8988T (cell line): ENCODE data around the gene MAGI1.

Source experiments
- DNase-seq: peaks from one replicate; pipeline ENCODE4 v3.0.0; 2011

The MAGI1 gene

DNA sequence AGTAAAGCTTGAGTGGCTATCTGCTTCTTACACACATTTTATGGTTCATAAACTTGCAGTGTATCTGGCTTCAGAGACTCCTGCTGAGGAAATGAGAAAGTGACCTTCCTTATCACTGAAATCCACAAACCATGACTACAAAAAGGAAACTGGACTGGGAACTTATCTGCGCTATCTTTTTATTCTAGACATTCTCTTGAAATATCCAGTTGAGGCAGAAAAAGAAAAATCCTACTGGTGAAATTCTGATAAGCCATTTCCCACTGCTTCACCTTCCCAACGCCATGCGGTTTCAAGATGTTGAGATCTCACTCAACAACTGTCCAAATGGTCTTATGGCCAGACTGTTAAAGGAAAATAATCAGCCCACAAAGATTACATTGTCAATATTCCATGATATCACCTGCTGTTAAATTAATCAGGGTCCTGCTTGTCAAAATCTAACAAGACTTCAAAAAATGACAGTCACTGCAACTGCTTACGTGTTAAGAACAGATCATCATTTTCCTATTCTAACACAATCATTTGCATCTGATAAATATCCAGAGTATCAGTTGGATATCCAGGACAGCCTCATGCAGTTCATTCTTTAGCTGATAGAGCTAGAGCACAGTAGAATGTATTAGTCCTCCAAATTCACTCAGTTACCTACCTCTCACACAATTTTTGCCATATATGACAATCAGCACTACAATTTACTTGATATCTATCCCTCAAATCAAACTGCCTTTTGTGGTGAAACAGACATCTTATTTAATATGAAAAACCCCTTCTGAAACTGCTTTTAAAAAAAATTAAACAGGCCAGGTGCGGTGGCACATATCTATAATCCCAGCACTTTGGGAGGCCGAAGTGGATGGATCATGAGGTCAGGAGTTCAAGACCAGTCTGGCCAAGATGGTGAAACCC, 538.1 kb downstream of the MAGI1 start:
- no peak for DNase-seq

DNA sequence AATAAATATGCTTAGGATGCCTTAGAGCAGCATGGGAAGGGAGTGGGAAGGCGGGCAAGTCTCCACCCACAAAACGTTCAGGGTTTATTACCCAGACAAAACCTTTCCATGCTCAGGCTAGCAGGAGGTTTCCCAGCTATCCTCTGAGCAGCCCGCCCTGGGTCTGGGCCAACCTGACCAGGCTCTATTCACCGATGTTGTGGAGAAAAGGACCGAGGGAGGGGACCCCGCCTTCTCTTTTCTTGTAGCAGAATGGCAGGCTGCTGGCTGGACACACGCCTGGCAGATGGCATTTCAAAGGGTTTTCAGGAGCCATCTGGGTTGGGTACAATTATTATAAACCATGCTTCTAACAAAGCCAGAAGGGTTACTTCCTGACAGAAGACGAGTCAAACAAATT, 540.9 kb downstream of the MAGI1 start:
- DNase-seq: no peak

DNA sequence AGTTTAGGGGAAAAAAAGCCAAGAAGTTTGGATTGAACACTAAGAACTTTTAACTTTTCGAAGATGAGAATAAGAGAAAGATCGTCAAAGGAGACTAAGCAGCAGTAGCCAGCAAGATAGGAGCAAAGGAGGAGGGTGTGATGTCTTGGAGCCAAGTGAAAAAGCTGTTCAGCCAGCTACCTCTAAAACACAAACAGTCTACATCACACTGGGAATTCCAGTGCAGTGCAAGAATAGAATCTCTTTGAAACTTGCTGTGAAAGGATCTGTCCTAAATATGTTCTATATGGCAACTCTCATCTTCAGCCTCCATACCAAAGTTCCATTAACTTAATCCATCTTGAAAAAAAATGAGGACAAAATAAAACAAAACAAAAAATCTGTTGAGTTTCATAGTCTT, 541.5 kb downstream of the MAGI1 start:
- no peak for DNase-seq

DNA sequence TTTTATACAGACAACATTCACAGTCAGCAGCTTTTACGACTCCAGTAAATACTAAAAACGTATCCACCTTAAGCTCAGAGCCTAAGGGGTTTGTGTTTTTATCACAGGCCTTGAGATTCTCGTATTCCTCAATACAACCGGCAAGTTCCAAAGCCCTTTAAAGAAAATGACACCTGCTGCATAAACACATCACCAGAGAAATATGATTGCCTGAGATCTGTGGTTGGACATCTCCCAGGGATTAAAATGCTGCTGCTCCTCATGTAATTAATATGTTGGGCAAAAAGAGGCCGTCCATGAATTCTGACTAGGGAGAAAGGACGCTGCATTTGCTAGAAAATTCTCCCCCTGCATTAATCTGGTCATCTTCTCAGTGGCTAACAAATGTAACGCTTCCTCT, 544.8 kb downstream of the MAGI1 start:
- DNase-seq: no peak

DNA sequence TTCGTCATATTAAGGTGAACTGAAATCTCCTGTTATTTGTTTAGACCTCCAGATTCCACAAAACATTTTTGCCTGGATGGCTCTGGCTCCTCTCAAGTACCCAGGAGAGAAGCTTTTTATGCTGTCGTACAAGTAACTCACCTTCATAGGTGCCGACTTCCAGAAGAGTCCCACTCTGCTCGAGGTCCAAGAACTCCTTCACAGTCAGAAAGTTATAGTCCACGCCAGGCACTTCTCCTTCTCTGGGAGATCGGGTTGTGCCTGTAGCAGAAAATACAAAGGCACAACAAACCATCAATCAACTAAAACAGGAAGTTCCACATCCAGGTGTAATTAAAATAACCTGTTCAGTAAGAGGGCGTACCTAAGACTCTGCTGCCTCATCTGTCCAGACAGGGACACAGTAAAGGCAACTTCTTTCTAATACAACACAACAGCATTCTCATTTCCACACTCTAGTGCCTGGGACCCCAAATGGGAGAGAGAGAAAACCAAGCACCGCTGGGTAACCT, 545.3 kb downstream of the MAGI1 start:
- DNase-seq: no peak

DNA sequence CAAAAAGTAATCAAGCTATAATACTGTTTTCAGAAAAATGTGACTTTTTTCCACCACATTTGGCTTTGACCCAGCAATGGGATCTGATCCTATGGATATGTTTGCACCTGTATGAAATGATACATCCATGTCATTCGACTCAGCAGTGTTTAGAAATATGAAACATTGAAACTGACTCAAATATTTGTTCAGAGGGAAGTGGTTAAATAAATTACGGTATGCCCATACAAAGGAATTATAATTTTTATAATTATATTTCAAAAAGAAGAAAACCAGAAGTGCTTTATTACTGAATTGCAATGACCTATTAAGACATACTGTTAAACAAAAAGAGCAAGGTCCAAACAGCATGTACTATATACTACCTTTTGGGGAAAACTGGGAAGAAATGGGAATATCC, 546.5 kb downstream of the MAGI1 start:
- no peak for DNase-seq

DNA sequence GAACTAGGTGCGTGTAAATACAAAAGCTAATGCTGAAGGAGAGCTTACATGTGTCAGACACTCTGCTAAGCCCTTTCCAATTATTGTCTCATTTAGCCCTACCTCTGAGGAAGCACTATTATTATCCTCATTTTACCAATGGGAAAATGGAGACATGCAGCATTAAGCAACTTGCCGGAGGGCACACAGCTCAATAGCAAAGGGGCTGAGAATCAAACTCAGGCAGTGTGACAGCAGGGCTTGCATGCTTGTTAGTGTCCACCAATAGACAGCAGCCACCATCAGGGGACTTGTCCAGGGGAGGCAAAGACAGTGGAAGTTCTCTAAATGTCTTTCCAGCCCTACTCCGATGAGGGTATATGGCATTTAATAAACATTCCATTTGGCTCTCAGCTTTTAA, 548.6 kb downstream of the MAGI1 start:
- DNase-seq: no peak

DNA sequence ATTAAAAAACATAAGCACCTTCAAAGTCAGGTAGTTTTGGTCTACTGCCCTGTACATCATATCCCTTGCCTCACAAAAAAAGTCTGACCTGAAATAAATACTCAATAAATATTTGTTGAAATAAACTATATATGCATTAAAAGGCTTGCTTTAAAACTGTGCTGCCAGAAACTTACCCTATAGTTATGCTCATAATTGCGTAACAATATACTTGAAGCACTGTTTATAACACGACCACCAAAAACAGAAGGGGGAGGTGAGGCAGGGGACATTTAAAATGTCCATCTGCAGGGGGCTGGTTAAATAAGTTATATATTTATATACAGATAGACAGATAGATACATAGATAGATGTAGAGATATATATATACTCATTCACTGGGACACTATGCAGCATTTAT, 549.5 kb downstream of the MAGI1 start:
- DNase-seq: no peak

DNA sequence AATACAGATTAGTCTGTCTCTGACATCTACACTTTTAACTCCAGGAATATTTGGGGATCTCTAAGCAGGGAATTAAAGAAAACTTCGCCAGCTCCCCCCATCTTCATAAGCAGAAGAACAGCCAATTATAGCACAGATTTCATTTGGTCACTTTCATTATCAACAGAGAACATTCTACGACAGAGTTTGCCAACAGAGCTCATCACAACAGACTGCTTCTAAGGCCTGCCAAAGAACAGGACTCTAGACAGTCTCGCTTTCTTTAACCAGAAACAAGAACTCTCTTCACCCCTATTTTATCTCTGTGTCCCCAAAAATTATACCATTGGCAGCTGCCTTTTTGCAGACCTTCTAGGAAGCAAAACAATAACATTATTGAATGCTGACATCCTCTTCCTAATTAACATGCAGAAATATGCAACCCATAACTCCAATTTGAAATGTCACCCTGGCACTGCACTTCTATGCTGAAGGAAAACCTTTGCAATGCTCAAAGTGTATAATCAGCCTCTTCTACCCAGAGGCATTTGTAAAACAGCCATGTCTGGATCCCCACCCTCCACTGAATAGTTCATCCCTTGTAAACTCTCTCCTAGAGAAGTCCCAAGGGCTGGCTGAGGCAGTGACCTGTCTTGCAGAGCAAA, 552.8 kb downstream of the MAGI1 start:
- DNase-seq: no peak

DNA sequence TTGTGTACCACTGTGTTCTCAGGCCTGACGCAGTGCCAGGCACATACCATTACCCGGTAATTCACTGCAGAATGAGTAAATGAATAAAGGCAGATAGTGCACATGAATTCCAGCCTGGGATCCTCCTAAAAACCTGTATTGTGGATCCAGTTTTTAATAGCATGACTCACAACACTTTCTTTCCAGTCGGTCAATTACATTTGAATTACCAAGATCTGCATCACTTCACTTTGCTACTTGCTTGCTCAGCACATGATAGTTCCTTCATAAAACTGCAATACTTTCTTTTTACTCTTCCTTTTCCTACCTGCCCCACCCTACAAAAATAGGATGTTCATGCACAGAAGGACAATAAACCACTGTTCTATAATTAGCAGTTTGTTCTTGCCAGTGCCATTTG, 553.8 kb downstream of the MAGI1 start:
- DNase-seq: no peak

DNA sequence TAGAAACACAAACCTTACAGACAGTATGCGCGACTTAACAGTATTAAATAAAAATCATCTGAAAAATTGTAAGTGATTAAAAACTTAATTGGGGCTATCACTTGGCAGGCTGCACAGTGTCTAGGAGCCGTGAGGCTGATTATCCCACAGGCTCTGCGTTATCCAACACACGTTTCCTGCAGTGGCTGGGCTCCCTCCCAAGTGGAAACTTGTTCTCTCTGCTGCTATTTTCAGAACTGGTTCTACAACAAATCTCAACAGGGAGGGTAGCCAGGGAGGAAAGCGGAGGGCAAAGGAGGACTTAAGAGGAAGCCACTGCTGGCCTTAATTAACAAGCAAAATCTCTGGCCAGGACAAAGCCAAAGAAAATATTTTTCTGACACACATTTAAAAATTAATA, 555.2 kb downstream of the MAGI1 start:
- DNase-seq: no peak

DNA sequence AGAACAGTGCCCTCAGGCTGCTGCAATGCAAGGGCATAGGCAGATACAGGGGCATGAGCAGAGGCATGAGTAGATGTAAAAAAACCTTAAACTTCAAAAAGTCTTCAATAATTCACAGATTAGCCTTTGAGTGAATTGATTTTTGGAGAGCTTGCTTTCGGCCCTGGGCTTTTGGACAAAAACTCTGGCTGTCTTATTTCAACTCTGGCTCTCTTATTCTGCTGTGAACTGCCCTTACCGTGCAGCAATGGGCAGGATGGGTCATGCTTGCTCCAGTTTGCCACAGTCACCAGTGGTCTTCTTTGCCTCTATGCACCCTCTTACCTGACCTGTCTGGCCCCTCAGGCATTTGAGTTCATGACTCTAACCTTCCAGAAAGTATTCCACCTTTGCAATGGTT, 555.7 kb downstream of the MAGI1 start:
- DNase-seq: no peak

DNA sequence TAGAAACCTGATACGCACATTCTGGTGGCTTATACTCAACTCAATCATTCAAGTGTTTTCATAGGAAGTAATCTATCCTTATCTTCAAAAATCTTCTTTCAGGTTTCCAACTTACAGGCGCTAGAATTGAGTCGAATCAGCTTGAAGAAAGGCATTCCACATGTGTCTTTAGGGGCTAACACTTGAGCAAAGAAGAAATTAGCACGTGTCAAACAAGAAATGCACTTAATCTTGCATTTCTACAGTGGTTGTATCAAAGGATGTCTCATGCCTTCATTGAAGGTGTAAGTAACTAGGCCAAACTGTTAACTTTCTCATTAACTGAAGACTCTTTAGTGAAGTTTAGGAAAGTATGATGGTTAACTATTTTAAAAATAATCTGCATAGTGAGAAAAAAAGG, 557.6 kb downstream of the MAGI1 start:
- DNase-seq: no peak

DNA sequence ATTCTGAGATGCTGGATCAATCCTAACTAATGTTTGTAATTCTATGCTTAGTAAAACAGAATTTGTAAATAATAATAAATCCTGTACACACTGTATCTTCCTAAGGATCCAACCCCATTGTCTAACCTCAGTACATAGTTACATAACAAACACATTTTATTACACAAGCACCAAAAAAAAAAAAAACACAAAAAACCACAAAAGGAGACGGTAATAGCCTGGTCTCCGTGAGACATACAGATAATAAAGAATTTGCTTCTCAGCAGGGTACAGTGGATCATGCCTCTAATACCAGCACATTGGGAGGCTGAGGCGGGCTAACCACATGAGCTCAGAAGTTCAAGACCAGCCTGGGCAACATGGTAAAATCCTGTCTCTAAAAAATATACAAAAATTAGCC, 558.7 kb downstream of the MAGI1 start:
- DNase-seq: no peak

DNA sequence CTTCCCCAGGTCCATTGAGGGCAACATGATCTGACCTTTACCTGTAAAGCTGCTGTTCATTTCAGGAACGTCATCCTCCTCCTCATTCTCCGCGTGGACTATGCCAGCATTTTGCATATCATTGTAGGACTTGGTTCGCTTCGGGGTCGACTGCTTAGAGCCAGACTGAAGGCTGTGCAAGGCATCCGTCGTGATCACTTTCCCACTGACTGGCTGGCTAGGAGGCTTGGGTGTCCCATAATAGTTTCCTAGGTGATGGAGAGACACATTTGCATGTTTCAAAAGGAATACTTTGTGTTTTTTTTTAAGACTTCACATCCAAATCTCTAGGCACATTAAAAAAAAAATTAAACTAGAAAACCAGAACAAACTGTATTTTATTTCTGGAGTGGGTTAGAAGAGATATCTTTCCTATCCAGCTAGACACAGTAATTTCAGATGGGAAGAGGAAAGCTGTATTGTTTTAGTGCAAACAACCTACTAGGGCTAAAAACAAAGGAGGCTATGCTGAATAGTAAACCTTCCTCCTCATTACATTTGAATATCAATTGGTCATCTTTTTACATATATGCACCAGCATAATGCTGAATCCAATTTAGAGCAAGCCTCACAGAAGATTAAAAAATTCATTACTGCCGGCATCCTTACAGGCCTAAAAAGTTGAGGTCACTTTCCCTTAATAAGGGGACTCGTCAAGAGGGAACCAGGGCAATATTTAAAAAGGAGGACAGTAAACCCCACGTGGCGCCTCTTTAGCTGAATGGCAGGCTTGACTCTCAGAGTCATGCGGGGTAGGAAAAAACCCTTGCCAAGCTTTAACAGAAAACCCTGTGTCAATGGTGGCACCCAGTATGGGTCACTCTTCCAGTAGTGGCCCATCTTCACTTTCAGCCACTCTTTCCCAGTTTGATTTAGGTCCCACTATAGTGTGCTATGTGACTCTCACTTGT, 559.9 kb downstream of the MAGI1 start:
- no peak for DNase-seq

DNA sequence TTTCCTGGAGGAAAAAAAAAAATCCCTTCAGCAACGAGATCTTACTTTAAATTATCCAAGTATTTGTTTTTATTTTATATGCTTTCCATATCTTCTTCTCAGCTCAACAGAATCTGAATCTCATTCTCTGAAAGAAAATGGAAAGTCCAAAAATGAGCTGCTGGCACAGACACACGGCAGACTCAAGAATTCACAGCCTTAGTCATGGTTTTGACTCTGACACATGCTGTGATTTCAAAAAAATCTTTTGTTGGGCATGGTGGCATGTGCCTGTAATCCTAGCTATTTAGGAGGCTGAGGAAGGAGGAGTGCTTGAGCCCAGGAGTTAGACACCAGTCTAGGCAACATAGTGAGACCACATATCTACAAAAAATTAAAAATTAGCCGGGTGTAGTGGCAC, 565.0 kb downstream of the MAGI1 start:
- DNase-seq: no peak

DNA sequence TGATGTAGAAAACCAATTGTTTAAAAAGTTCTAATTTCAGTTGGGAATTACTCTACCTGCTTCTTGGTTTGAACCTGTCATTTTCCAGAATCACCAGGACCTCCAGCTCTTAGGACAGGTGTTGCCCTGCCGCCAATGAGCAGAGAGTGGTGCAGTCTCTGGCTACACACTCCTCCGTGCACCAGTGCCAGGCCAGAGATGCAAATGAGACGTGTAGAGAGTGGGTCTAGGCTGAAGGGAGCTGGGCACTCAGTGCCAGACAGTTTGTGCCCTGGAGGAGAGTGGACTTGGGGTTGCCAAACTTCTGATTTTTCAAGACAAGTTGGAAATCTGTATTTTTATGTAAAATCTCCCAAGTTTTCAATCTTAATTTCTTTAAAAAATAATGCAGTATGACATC, 566.2 kb downstream of the MAGI1 start:
- DNase-seq: no peak

DNA sequence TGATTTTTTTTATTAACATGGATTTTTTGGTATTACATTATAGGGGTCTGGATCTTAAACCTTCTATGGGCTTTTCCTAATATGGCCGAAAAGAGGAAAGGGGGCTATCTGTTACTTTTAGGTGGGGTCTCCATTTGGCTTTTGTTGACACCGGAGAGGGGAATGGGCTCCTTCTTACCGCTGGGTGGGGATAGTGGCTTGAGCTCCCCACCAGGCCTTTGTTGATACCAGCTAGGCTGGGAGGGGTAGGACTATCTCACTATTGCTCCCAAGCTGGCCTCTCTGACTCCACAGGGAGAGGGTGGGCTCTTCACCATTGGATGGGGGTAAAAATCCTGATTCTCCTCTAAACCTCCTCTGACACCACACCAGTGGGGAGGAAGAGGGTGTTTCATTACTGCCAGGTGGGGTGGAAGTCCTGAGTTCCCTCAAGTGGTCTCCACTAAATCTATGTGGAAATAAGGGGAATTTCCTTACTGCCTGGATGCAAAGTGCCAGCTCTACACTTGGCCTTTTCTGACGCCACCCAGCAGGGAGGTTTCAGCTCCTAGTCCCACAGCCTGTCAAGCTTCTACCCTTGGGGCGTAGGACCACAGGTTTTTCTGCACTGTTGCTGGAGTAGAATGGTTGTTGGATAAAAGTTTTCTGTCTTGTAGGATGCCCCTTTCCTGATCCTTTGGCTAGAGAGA, 572.3 kb downstream of the MAGI1 start:
- no peak for DNase-seq

DNA sequence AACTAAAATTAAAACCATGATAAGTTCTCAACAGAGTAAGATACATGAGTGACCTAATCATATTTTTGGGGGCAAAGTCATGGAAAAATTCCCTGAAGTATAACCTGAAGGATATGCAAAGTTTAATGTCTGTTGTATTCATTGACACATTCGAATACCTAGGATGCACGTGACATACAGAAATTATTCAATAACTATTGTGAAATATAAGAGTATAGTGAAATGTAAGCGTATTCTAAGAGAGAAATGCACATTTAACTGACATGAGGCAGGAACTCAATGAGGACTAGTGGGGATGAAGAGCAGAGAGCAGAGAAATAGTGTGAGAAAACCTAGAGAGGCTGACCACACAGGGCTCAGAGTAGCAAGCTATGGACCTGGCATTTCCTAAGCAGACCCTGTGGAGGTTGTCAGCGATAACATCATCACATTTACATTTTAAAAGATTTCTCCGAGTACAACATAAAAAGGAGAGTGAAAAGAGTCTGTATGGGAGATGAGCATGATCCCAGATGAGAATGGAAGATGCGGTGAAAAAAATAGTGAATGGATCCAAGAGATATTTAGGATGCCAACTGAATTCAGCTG, 588.8 kb downstream of the MAGI1 start:
- no peak for DNase-seq

DNA sequence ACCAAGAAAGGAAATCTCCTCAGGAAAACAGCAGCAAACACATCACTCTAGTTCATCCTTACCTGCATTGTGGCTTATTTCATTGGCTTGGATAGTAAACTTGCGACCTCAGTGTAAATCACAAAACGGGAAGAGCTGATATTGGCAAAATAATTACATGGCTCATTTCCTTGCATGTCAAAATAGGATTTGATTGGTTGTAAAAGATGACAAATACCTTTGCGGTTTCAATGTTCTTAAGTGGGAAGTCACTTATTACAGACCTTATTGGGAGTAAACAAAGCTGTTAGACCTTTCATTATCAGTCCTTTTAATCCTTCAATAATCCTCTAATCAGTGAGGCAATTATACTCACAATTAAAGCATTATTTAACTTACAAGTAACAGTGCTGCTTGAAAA, 590.6 kb downstream of the MAGI1 start:
- no peak for DNase-seq

DNA sequence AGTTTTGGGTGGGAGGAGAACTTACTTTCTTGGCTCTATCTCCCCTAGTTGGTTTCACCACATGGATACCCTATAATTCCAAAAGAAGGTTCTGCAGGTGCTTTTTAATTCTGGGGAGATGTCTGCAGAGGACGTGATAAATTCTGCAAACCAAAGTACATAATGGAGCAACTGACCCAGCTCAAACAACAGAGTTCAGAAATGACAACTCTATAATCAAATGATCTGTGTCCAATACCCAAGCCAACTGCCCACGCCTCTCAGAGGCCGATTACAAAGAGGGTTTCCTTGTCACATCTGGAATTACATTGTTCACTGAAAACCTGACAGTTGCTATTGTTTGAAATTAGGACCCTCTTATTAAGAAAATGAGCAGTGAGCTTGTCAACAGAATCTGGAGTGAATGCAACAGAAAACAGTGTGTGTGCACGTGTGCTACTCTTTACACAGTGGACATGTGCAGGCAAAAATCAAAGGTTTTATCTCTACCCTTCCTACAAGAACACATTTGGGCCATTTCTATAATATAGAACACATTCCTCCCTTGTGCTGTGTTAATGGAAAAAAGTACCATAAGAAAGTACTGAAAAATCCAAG, 593.0 kb downstream of the MAGI1 start:
- no peak for DNase-seq

DNA sequence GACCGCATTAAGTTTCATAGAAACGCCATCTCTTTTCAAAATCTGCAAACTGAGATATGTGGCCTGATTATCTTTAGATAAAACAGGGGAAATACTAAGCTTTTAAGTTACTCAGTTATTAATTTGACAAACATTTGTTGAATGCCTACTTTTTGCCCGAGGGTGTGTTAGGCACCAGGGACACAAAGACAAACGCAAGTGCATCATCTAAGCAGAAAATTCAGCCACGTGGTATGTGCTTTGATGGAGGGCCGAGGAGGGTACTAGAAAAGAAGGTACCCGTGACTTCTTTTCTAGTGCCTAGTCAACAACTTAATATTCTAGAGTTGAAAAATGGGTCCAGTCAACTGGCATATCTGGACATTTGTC, 594.3 kb downstream of the MAGI1 start:
- DNase-seq: no peak
